Spinal cord (tissue), 10 donors: ENCODE results near the gene NOD1. TPM values are rescaled to one million over a fixed set of nuclear protein-coding genes. Genes with fewer than 3 reads are reported as not detected.

ENCODE experiments used
- DNase-seq, 6 donors: peaks; one replicate each; pipeline versions ENCODE4 v3.0.0 to v3.0.0-alpha.2; 2013 to 2015; ENCODE audit warnings: low spot score in 6 of 6, low read depth in 4 of 6
- H3K27ac ChIP-seq: one replicate; pipeline ENCODE4 v1.5.1; 2013; ENCODE audit warnings: low read depth, low read length, control low read depth
- H3K27me3 ChIP-seq: one replicate; pipeline ENCODE4 v1.6.1; 2013; ENCODE audit warnings: low read length; ENCODE audit not compliant: control insufficient read depth, insufficient read depth
- H3K36me3 ChIP-seq: one replicate; pipeline ENCODE4 v1.6.1; 2013; ENCODE audit warnings: low read length; ENCODE audit not compliant: control insufficient read depth, insufficient read depth
- H3K4me1 ChIP-seq: one replicate; pipeline ENCODE4 v1.6.1; 2013; ENCODE audit warnings: low read length; ENCODE audit not compliant: control insufficient read depth, insufficient read depth
- H3K4me3 ChIP-seq: one replicate; pipeline ENCODE4 v1.5.1; 2013; ENCODE audit warnings: low read depth, low read length, control low read depth
- H3K9me3 ChIP-seq: one replicate; pipeline ENCODE4 v1.6.1; 2013; ENCODE audit warnings: low read length; ENCODE audit not compliant: control insufficient read depth, insufficient read depth
- WGBS: methylation state at CpG from one replicate; pipeline ENCODE4 v1.1.5; 2013; ENCODE audit warnings: missing lambda C conversion rate; ENCODE audit not compliant: insufficient coverage; 5-methylcytosine and 5-hydroxymethylcytosine counted together
- polyA plus RNA-seq, 2 donors: library from polyadenylated mRNA; unstranded; fragments of 120-200 nt; gene quantifications; one replicate each; pipeline ENCODE4 v1.2.1, GENCODE V29; 2013; ENCODE audit not compliant: insufficient read length in 2 of 2
- total RNA-seq, 2 donors: library from RNA; depleted of rRNA in 1 of 2; stranded (reverse); fragments of 120-200 nt in 1 of 2; fragments of >200 nt in 1 of 2; gene quantifications; one replicate each; pipeline versions ENCODE4 v1.2.3 to v1.2.4, GENCODE V29; 2013 to 2014
- donor health status: healthy.

The NOD1 gene
- total and polyA plus RNA-seq, 4 donors, result 3.4 to 7.7 (median 5.3) TPM

DNA sequence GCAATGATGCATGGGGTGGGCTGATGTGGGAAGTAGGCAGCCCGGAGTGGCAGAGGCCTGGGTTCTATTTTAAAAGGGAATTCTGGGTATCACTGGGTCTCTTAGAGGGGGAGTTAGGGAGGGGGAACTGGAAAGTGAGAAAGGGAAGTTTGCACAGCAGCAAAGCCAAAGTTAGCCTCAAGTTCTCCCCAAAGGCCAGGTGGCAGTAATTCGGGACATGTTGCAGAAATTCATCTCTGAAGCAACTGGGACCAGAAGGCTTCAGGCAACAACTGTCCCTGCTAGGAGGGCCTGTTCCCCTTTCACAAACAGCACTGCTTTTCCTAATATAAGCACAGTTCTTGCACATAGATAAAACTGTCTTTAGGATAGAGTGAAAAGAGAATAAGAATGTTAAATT lies 67.4 kb downstream of the NOD1 start:
- 78% methylated on average over 2 of the region's 2 CpGs for WGBS
- H3K36me3 ChIP-seq, result peaks cover 4% of the 10 kb centered on the region
- no peaks in the 10 kb centered on the region for H3K27me3 ChIP-seq

GRCh38 chr7:30406664-30407425 lies 71.7 kb downstream of the NOD1 start:
- Histone ChIP-seq H3K4me1 (no peaks in the 10 kb centered on the region), H3K9me3 (no peaks in the 10 kb centered on the region), H3K27me3 (no peaks in the 10 kb centered on the region), H3K36me3 (no peaks in the 10 kb centered on the region), H3K4me3 (no peak overlapping the region), H3K27ac (no peak overlapping the region)
- 90% methylated on average over 4 of the region's 13 CpGs for WGBS
- DNase-seq, result no peak

More for the DNA sequence above, 67.4 kb downstream of the NOD1 start:
- DNase-seq, result no peak
- Histone ChIP-seq H3K27ac (no peak overlapping the region), H3K4me3 (no peak overlapping the region), H3K4me1 (no peaks in the 10 kb centered on the region), H3K9me3 (peaks cover 8% of the 10 kb centered on the region)

GRCh38 chr7:30405179-30405578 lies 73.4 kb downstream of the NOD1 start:
- no peaks in the 10 kb centered on the region for H3K36me3 ChIP-seq
- H3K9me3 ChIP-seq, result no peaks in the 10 kb centered on the region
- no peaks in the 10 kb centered on the region for H3K4me1 ChIP-seq
- H3K4me3 ChIP-seq, result no peak overlapping the region
- no peak overlapping the region for H3K27ac ChIP-seq
- WGBS, result no CpG with 5 or more reads among the region's 2 CpGs
- H3K27me3 ChIP-seq, result no peaks in the 10 kb centered on the region
- no peak for DNase-seq

DNA sequence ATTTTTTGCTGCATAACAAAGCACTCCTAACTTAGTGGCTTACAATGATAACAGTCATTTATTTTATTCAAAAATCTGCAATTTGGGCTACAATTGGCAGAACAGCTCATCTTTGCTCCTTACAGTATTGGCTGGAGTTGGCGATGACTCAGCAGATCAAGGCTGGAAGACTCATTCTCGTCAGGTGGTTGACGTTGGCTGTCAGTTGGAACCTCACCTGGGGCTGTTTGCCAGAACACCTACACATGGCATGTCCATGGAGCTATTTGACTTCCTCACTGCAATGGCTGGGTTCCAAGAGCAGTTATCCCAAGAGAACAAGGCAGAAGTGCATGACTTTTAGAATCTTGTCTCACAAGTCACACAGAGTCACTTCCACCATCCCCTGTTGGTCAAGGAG lies 75.1 kb downstream of the NOD1 start:
- no peak for DNase-seq
- Histone ChIP-seq H3K27me3 (no peaks in the 10 kb centered on the region), H3K4me1 (no peaks in the 10 kb centered on the region), H3K27ac (no peak overlapping the region), H3K9me3 (no peaks in the 10 kb centered on the region), H3K36me3 (no peaks in the 10 kb centered on the region), H3K4me3 (no peak overlapping the region)
- WGBS, result 94% methylated on average over 3 of the region's 3 CpGs

- H3K27me3 ChIP-seq, result no peaks in the 10 kb centered on the region
- no peaks in the 10 kb centered on the region for H3K9me3 ChIP-seq
- WGBS, result 100% methylated on average over 1 of the region's 7 CpGs
- no peaks in the 10 kb centered on the region for H3K4me1 ChIP-seq
- no peak overlapping the region for H3K4me3 ChIP-seq
- H3K36me3 ChIP-seq, result no peaks in the 10 kb centered on the region
- peak in 1 of 6 donors; percentile 13 for DNase-seq
- H3K27ac ChIP-seq, result no peak overlapping the region
These were observed 82.2 kb downstream of the NOD1 start for GRCh38 chr7:30396389-30396788.

DNA sequence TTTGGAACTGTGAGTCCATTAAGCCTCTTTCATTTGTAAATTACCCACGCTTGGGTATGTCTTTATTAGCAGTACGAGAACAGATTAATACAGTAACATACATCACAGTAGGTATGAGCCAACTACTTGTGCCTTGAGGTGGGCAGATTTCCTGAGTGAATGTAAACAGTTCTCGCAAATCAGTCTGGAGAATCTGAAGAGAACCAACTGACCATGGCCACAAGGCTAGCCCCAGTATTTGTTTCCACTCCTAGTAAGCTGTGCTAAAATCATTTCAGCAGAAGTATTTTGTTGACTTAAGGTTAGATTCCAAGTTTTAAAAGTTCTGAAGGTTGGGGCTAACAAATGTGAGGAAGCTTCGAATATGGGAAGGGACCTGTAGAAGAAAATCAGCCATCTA lies 82.9 kb downstream of the NOD1 start:
- no peak overlapping the region for H3K27ac ChIP-seq
- no peak for DNase-seq
- no peaks in the 10 kb centered on the region for H3K9me3 ChIP-seq
- no peak overlapping the region for H3K4me3 ChIP-seq
- no peaks in the 10 kb centered on the region for H3K36me3 ChIP-seq
- H3K27me3 ChIP-seq, result no peaks in the 10 kb centered on the region
- WGBS, result 100% methylated on average over 1 of the region's 4 CpGs
- no peaks in the 10 kb centered on the region for H3K4me1 ChIP-seq

DNA sequence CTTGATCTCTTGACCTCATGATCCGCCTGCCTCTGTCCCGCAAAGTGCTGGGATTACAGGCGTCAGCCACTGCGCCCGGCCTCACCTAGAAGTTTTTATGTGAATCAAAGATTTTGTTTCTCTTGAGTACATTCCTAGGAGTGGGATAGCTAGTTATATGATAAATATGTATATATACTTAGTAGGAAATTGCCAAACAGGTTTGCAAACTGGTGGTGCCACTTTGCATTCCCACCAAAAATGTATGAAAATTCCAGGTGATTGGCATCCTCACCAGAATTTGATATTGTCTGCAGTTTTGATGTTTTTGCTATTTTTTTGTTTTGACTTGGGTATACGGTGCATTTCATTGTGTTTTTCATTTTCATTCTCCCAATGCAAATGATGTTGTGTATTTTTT lies 86.8 kb downstream of the NOD1 start:
- WGBS, result 100% methylated on average over 1 of the region's 6 CpGs
- no peak overlapping the region for H3K27ac ChIP-seq
- no peak for DNase-seq
- no peaks in the 10 kb centered on the region for H3K9me3 ChIP-seq
- H3K27me3 ChIP-seq, result no peaks in the 10 kb centered on the region
- no peaks in the 10 kb centered on the region for H3K4me1 ChIP-seq
- no peak overlapping the region for H3K4me3 ChIP-seq
- no peaks in the 10 kb centered on the region for H3K36me3 ChIP-seq

GRCh38 chr7:30390736-30391636 lies 87.6 kb downstream of the NOD1 start:
- Histone ChIP-seq H3K27me3 (no peaks in the 10 kb centered on the region), H3K4me3 (no peak overlapping the region), H3K36me3 (no peaks in the 10 kb centered on the region), H3K9me3 (no peaks in the 10 kb centered on the region), H3K4me1 (no peaks in the 10 kb centered on the region), H3K27ac (no peak overlapping the region)
- 71% methylated on average over 4 of the region's 8 CpGs for WGBS
- DNase-seq, result peak in 1 of 6 donors; percentile 47

DNA sequence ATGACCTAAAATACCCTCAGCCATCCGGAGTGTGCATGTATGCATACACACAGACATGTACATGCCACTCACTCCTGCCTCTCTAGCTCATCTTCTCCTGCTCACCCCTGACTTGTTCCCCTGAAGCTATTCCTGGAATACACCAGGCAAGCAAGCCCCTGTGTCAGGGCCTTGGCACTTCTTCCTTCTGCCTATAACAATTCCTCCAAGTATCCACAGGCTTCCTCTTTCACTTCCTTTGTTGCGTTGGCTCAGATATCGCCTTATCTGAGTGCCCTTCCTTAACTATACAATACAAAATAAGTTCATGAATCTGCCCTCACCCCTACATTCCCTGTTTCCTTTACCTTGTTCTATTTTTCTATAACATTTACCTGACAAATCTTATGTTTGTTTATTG lies 88.8 kb downstream of the NOD1 start:
- no peaks in the 10 kb centered on the region for H3K9me3 ChIP-seq
- WGBS, result 93% methylated on average over 3 of the region's 3 CpGs
- no peaks in the 10 kb centered on the region for H3K36me3 ChIP-seq
- no peaks in the 10 kb centered on the region for H3K4me1 ChIP-seq
- H3K4me3 ChIP-seq, result no peak overlapping the region
- H3K27me3 ChIP-seq, result no peaks in the 10 kb centered on the region
- no peak for DNase-seq
- H3K27ac ChIP-seq, result no peak overlapping the region
